Psoas muscle (tissue), 8 donors: ENCODE measurements around the gene AP5B1. TPM values are rescaled to one million over a fixed set of nuclear protein-coding genes. Genes with fewer than 3 reads are reported as not detected.

Source experiments
- ATAC-seq, 4 donors: fragments of 200-7000 bp; cut with Tn5 transposase; one replicate each; pipeline ENCODE4 v1.9.1; 2020; ENCODE audit warnings: moderate library complexity in 3 of 4, mild to moderate bottlenecking in 2 of 4
- DNase-seq, 2 donors: peaks; one replicate each; pipeline ENCODE4 v3.0.0-alpha.2; 2020
- H3K27ac ChIP-seq: fragments of 200-600 bp; one replicate; pipeline ENCODE4 v1.8.0; 2022
- H3K27me3 ChIP-seq, 3 donors: fragments of 200-600 bp in 1 of 3; one replicate each; pipeline versions ENCODE4 v1.6.1 to v1.8.0; 2013 to 2022; ENCODE audit warnings: low read length in 2 of 3, mild to moderate bottlenecking in 2 of 3, moderate library complexity in 1 of 3; ENCODE audit not compliant: insufficient read depth in 3 of 3
- H3K36me3 ChIP-seq, 2 donors: fragments of 200-600 bp in 1 of 2; one replicate each; pipeline versions ENCODE4 v1.6.1 to v1.8.0; 2013 to 2022; ENCODE audit warnings: low read depth in 1 of 2, mild to moderate bottlenecking in 1 of 2, moderate library complexity in 1 of 2; ENCODE audit not compliant: insufficient read depth in 1 of 2
- H3K4me1 ChIP-seq: fragments of 200-600 bp; one replicate; pipeline ENCODE4 v1.8.0; 2022
- H3K4me3 ChIP-seq: fragments of 200-600 bp; one replicate; pipeline ENCODE4 v1.8.0; 2022; ENCODE audit warnings: mild to moderate bottlenecking
- H3K9me3 ChIP-seq: fragments of 200-600 bp; one replicate; pipeline ENCODE4 v1.8.0; 2022
- WGBS, 3 donors: extraction: QIAGEN DNeasy Blood & Tissue Kit; methylation state at CpG; one replicate each; pipeline versions ENCODE4 v1.1.6 to v1.1.7; 2013; 5-methylcytosine and 5-hydroxymethylcytosine counted together
- intact Hi-C, 2 donors: fragments of 100-400 bp; cut with DNase I; formaldehyde crosslinking; loops; one replicate each; pipeline versions ENCODE4 v1.11.0 to v1.14.2; 2022
- polyA plus RNA-seq, 3 donors: library from polyadenylated mRNA; stranded (reverse); fragments of 200-250 nt; gene quantifications; one replicate each; pipeline ENCODE4 v1.2.3, GENCODE V29; 2013
- total RNA-seq, 4 donors: library from RNA; stranded (reverse); fragmentation: NEBNext Ultra II Directional in 2 of 4; extraction: Animal tissue kit (Norgen Biotek cat#: 25700) in 2 of 4; gene quantifications; one replicate each; pipeline versions ENCODE4 v1.2.1 to v1.2.4, GENCODE V29; 2021 to 2023
- TF ChIP-seq, protein P1 (sequence below): fragments of 200-600 bp; IDR thresholded peaks from one replicate; pipeline ENCODE4 v1.8.0; 2022; ENCODE audit warnings: antibody characterized with exemption
- donor health status: healthy with polysubstance abuse.
- donor health status: DM: no; HTN: no; CAD: no; lungs with moderate emphysema.
- donor health status: Bipolar disorder and iron deficiency.
- donor health status: healthy.
- donor health status: DM: yes; HTN: yes; CAD: no.
- donor health status: DM: no; HTN: no; CAD: no.
- donor health status: DM: no; HTN: no; CAD: no.
- donor health status: DM: yes; HTN: yes; CAD: no.

Gene AP5B1
- total and polyA plus RNA-seq, 7 donors: 6.1 to 20.5 (median 9.2) TPM

DNA sequence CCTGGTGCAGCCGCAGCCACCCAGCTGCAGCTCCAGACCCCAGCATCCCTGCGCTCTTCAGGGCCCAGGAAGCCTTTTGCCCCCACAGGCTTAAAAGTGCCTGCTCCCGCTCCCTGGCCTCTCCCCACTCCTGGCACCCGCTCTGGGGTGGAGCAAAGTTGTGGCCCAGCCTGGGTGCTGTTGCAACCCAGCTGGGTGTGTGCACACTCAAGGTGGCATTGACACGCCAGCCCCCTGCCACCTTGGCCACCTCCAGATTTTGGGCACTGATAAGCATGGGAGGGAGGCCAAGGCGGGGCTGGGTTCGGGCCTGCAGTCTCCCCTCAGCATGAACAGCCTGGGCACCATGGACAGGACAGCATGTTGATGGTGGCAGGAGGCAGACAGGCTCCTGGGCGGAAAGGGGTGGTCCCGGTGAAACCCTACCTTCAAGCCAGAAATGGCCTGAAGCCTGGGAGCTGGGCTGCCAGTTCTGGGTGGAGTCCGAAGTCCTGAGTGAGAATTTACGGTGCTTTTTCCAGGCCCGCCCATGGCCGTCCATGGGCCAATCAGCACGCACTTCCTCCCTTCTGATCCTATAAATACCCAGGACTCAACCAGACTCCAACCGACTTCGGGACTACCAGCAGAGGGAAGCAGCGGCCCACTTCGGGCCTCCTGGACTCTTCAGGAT lies 36.6 kb downstream of the AP5B1 start:
- Histone ChIP-seq H3K27me3 (peaks cover 0 to 30% (median 0%) of the 10 kb centered on the region in 3 donors), H3K4me3 (no peak overlapping the region), H3K4me1 (no peaks in the 10 kb centered on the region), H3K36me3 (no peaks in the 10 kb centered on the region), H3K27ac (no peak overlapping the region), H3K9me3 (no peaks in the 10 kb centered on the region)
- ATAC-seq (peak; percentile 64 to 75 (median 69)), DNase-seq (peak in 1 of 2 donors; percentile 21)
- TF ChIP-seq, protein P1, sequence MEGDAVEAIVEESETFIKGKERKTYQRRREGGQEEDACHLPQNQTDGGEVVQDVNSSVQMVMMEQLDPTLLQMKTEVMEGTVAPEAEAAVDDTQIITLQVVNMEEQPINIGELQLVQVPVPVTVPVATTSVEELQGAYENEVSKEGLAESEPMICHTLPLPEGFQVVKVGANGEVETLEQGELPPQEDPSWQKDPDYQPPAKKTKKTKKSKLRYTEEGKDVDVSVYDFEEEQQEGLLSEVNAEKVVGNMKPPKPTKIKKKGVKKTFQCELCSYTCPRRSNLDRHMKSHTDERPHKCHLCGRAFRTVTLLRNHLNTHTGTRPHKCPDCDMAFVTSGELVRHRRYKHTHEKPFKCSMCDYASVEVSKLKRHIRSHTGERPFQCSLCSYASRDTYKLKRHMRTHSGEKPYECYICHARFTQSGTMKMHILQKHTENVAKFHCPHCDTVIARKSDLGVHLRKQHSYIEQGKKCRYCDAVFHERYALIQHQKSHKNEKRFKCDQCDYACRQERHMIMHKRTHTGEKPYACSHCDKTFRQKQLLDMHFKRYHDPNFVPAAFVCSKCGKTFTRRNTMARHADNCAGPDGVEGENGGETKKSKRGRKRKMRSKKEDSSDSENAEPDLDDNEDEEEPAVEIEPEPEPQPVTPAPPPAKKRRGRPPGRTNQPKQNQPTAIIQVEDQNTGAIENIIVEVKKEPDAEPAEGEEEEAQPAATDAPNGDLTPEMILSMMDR: peak; percentile 29
- 65 to 79% (median 71%) methylated on average over 18 of the region's 18 CpGs for WGBS, 3 donors
- intact Hi-C loops: no loop called here

DNA sequence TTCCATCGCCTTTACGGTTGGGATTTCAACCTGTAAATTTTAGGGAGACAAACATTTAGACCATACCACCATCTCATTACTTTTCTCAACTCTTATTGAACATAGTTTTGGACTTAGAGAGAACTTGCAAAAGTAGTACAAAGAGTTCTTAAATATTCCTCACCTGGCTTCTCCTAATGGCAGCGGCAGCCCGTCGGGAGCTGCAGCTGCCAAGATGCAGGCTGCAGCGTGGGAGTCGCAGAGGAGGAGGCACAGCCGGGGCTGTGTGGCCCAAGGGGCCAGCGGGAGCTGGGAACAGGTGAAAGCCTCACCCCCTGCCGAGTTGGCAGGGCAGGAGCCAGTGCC lies 37.1 kb downstream of the AP5B1 start:
- no peak for ATAC-seq
- 50 to 69% (median 61%) methylated on average over 8 to 10 of the region's 10 CpGs for WGBS, 3 donors
- intact Hi-C loops: loop anchor here in 1 of 2 donors (1.0 kb wide), 1 partner anchor 74 kb away; no protein-coding TSS in a partner anchor

DNA sequence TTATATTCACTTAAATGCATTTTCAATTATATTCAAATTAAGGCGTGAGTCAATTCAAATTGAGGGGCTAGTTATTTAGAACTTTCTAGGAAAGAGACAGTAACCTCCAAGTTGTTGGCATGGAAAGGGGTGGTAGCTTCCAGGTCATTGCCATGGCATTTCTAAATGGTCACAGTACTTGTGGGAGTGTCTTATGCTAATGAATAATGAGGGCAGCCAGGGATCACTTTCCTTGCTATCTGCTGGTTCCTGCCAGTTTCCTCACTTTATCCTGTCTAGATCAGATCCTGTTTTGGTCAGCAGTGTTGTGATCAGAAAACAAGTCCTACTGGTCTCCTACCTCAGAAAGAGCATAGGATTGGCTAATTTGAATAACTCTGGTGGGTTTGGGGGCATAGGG lies 38.4 kb downstream of the AP5B1 start:
- 85 to 93% (median 86%) methylated on average over 1 of the region's 1 CpG for WGBS, 3 donors
- no peak overlapping the region for H3K4me3 ChIP-seq
- H3K4me1 ChIP-seq: no peaks in the 10 kb centered on the region
- H3K36me3 ChIP-seq: no peaks in the 10 kb centered on the region
- no peak for ATAC-seq
- TF ChIP-seq, protein P1: no peak
- H3K9me3 ChIP-seq: no peaks in the 10 kb centered on the region
- peaks cover 0 to 18% (median 0%) of the 10 kb centered on the region in 3 donors for H3K27me3 ChIP-seq
- DNase-seq: no peak
- H3K27ac ChIP-seq: no peak overlapping the region
- intact Hi-C loops: no loop called here

More for the DNA sequence above, 37.1 kb downstream of the AP5B1 start:
- H3K9me3 ChIP-seq: no peaks in the 10 kb centered on the region
- no peaks in the 10 kb centered on the region for H3K4me1 ChIP-seq
- H3K4me3 ChIP-seq: no peak overlapping the region
- H3K27me3 ChIP-seq: peaks cover 0 to 24% (median 0%) of the 10 kb centered on the region in 3 donors
- TF ChIP-seq, protein P1: no peak
- DNase-seq: no peak
- no peak overlapping the region for H3K27ac ChIP-seq
- no peaks in the 10 kb centered on the region for H3K36me3 ChIP-seq

DNA sequence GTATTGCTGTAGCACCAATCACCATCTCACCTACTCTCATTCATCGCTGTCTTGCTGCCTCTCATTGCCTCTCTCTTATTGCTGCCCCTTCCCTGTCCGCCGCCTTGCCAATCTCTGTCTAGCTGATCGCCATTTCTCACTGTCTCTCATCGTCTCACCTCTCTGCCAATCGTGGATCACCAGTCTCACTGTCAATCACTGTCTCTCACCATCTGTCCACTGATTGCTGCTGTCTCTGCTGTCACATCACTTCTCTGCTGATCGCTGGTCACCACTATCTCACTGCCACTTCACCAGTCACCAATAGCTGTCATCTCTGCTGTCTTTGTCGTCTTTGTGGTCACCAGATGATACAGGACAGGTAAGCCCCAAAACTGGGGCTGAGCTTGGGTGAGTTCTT lies 39.6 kb downstream of the AP5B1 start:
- 71 to 81% (median 79%) methylated on average over 8 of the region's 8 CpGs for WGBS, 3 donors
- Histone ChIP-seq H3K9me3 (no peaks in the 10 kb centered on the region), H3K4me3 (no peak overlapping the region), H3K27me3 (peaks cover 0 to 18% (median 0%) of the 10 kb centered on the region in 3 donors), H3K27ac (no peak overlapping the region), H3K4me1 (no peaks in the 10 kb centered on the region), H3K36me3 (no peaks in the 10 kb centered on the region)
- TF ChIP-seq, protein P1: no peak
- intact Hi-C loops: no loop called here
- ATAC-seq: no peak
- DNase-seq: no peak

DNA sequence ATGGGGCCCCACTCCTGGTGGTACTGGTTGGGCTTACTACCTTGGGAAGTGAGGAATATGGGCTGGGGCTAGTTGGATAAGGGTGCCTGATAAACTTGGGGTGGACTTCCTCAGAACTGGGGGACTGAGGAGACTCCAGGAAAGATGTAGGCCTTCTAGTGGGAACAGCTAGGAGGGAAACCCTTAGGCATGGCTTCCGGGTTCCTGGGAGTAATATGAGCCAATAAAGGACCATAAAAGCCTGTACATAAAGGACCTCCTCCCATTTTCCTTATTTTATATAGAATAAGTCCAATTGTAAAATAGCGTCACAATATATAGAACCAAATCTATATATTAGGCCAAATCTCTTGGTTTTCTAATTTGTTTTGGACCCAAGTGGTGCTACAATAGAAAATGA lies 41.8 kb downstream of the AP5B1 start:
- no peak for DNase-seq
- H3K27me3 ChIP-seq: peaks cover 0 to 19% (median 0%) of the 10 kb centered on the region in 3 donors
- no peak overlapping the region for H3K4me3 ChIP-seq
- no peak overlapping the region for H3K27ac ChIP-seq
- no peak for ATAC-seq
- H3K9me3 ChIP-seq: no peaks in the 10 kb centered on the region
- TF ChIP-seq, protein P1: no peak
- 80 to 89% (median 87%) methylated on average over 2 of the region's 2 CpGs for WGBS, 3 donors
- no peaks in the 10 kb centered on the region for H3K4me1 ChIP-seq
- intact Hi-C loops: no loop called here
- H3K36me3 ChIP-seq: no peaks in the 10 kb centered on the region
